Heart right ventricle (tissue), 16 donors: ENCODE results near the gene RASA1. TPM values are rescaled to one million over a fixed set of nuclear protein-coding genes. Genes with fewer than 3 reads are reported as not detected.

ENCODE experiments used
- ATAC-seq, 8 donors: fragments of 200-7000 bp; cut with Tn5 transposase; one replicate each; pipeline ENCODE4 v1.9.1; 2020; ENCODE audit warnings: mild to moderate bottlenecking in 8 of 8, moderate library complexity in 8 of 8, moderate number of reproducible peaks in 1 of 8
- DNase-seq, 2 donors: peaks; one replicate each; pipeline ENCODE4 v3.0.0-alpha.2; 2020
- H3K27ac ChIP-seq, 10 donors: fragments of 200-600 bp; sonication (generic) in 2 of 10; one replicate each; pipeline versions ENCODE4 v1.5.0 to v1.8.0; 2020 to 2022; ENCODE audit warnings: mild to moderate bottlenecking in 3 of 10
- H3K27me3 ChIP-seq, 7 donors: fragments of 200-600 bp; one replicate each; pipeline ENCODE4 v1.8.0; 2021 to 2022; ENCODE audit warnings: mild to moderate bottlenecking in 2 of 7
- H3K36me3 ChIP-seq, 9 donors: fragments of 200-600 bp; sonication (generic) in 1 of 9; one replicate each; pipeline versions ENCODE4 v1.5.0 to v1.8.0; 2020 to 2022; ENCODE audit warnings: mild to moderate bottlenecking in 2 of 9
- H3K4me1 ChIP-seq, 9 donors: fragments of 200-600 bp; sonication (generic) in 1 of 9; one replicate each; pipeline versions ENCODE4 v1.5.0 to v1.8.0; 2020 to 2022; ENCODE audit warnings: mild to moderate bottlenecking in 4 of 9
- H3K4me3 ChIP-seq, 10 donors: fragments of 200-600 bp; sonication (generic) in 2 of 10; one replicate each; pipeline versions ENCODE4 v1.5.0 to v1.8.0; 2020 to 2022; ENCODE audit warnings: mild to moderate bottlenecking in 7 of 10, moderate library complexity in 2 of 10
- H3K9me3 ChIP-seq, 11 donors: fragments of 200-600 bp in 10 of 11; sonication (generic) in 2 of 11; one replicate each; pipeline versions ENCODE4 v1.5.0 to v1.8.0; 2013 to 2022; ENCODE audit warnings: mild to moderate bottlenecking in 2 of 11, control low read depth in 1 of 11, moderate library complexity in 1 of 11
- WGBS, 2 donors: extraction: QIAGEN DNeasy Blood & Tissue Kit; methylation state at CpG; one replicate each; pipeline ENCODE4 v1.1.7; 2013; ENCODE audit warnings: inconsistent platforms in 1 of 2; 5-methylcytosine and 5-hydroxymethylcytosine counted together
- intact Hi-C, 10 donors: fragments of 100-400 bp; cut with DNase I; formaldehyde crosslinking; loops; one replicate each; pipeline versions ENCODE4 v1.11.1 to v1.14.2; 2022
- polyA plus RNA-seq, 2 donors: library from polyadenylated mRNA; stranded (reverse); fragments of 200-250 nt; gene quantifications; one replicate each; pipeline ENCODE4 v1.2.3, GENCODE V29; 2013
- total RNA-seq, 10 donors: library from RNA; stranded (reverse); fragmentation: NEBNext Ultra II Directional in 3 of 10; extraction: Animal tissue kit (Norgen Biotek cat#: 25700) in 3 of 10; gene quantifications; one replicate each; pipeline versions ENCODE4 v1.2.1 to v1.2.4, GENCODE V29; 2021 to 2023
- TF ChIP-seq, protein P1 (sequence below), 9 donors: fragments of 200-600 bp; sonication (generic) in 2 of 9; IDR thresholded peaks; one replicate each; pipeline versions ENCODE4 v1.5.0 to v1.8.0; 2021 to 2022; ENCODE audit warnings: antibody characterized with exemption in 9 of 9, mild to moderate bottlenecking in 5 of 9, moderate library complexity in 1 of 9
- donor health status: Arrhythmogenic right ventricular cardiomyopathy.
- donor health status: ischemic (EF 13 %, LVEDD 7.1; RV severe dilation, severe dysfunction).
- donor health status: healthy with polysubstance abuse.
- donor health status: DM: no; HTN: yes; CAD: no.
- donor health status: DM: no; HTN: no; CAD: no.
- donor health status: ischemic (EF 25% LVEDD 6.9; RV normal size, moderate dysfunction).
- donor health status: ischemic (EF 25% LVEDD 5.7; RV mildly dilated, moderate dysfunction).
- donor health status: healthy.
- donor health status: DM: yes; HTN: yes; CAD: no.
- donor health status: Ischemic cardiomyopathy.
- donor health status: ischemic (EF 35%, LVEDD 5.7; RV mildly dilated, moderate dysfunction).
- donor health status: nonischemic (EF 11% LVEDD 7.7; RV severe dilation, severe dysfunction).
- donor health status: DM: yes; HTN: yes; CAD: no.
- donor health status: PGD.
- donor health status: ischemic (EF 29% LVEDD 5.4; RV normal size, mild dysfunction).
- donor health status: nonischemic (EF 23%, LVEDD 6.1; RV moderate dilation, normal function).

Gene RASA1
- total and polyA plus RNA-seq, 12 donors = 6.5 to 21.0 (median 17.7) TPM

DNA sequence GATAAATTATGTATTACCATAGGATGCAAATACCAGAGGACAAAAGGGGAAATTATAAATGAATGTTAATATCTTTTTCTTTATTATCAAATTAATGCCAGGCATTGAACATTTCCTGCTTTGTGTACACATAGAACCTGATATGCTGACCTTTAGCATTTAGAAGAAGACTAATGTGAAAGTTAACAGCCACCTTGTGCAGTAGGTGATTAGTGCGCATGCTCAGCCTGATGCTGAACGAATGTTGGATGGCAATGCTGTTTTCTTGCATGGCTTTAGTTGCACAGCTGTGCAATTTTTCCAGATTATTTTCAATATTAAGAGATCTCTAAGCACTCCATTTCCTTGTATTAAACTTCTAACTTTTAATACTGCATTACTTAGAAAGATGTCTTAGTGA, 99.6 kb downstream of the RASA1 start:
- no peak for ATAC-seq
- no peaks in the 10 kb centered on the region for H3K9me3 ChIP-seq
- WGBS, 2 donors = 91 to 97% methylated on average over 2 of the region's 2 CpGs
- peaks cover 0 to 90% (median 17%) of the 10 kb centered on the region in 9 donors for H3K36me3 ChIP-seq
- TF ChIP-seq, protein P1, sequence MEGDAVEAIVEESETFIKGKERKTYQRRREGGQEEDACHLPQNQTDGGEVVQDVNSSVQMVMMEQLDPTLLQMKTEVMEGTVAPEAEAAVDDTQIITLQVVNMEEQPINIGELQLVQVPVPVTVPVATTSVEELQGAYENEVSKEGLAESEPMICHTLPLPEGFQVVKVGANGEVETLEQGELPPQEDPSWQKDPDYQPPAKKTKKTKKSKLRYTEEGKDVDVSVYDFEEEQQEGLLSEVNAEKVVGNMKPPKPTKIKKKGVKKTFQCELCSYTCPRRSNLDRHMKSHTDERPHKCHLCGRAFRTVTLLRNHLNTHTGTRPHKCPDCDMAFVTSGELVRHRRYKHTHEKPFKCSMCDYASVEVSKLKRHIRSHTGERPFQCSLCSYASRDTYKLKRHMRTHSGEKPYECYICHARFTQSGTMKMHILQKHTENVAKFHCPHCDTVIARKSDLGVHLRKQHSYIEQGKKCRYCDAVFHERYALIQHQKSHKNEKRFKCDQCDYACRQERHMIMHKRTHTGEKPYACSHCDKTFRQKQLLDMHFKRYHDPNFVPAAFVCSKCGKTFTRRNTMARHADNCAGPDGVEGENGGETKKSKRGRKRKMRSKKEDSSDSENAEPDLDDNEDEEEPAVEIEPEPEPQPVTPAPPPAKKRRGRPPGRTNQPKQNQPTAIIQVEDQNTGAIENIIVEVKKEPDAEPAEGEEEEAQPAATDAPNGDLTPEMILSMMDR (IDR thresholded peaks at IDR 0.05) = no peak
- no peak overlapping the region for H3K4me3 ChIP-seq
- no peak for DNase-seq
- H3K4me1 ChIP-seq = peaks cover 0 to 21% (median 10%) of the 10 kb centered on the region in 9 donors
- no peaks in the 10 kb centered on the region for H3K27me3 ChIP-seq
- no peak overlapping the region for H3K27ac ChIP-seq
- intact Hi-C loops = no loop called here

DNA sequence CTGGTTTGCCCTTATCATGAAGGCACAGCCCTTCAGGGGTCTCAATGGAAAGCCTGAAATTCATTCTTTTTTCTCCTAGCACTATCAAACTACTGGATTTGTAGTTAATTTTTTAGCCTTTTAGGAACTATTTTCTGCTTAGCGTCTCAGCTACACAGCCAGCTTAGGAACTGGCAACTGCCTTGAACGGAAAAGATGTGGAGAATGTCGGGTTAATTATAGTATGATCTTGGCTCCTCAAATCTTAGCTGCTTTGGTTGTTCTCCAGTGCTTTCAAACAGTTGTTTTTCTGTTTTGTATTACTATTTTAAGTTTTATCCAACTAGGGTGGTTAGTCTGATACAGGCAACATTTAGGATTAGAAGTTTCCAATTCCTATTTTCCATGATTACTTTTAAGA, 100.9 kb downstream of the RASA1 start:
- Histone ChIP-seq H3K27ac (peak overlapping the region in 4 of 10 donors; percentile 11 to 57 (median 33)), H3K4me1 (peaks cover 0 to 24% (median 10%) of the 10 kb centered on the region in 9 donors), H3K36me3 (peaks cover 0 to 90% (median 14%) of the 10 kb centered on the region in 9 donors), H3K4me3 (no peak overlapping the region), H3K9me3 (no peaks in the 10 kb centered on the region), H3K27me3 (no peaks in the 10 kb centered on the region)
- TF ChIP-seq, protein P1 (IDR thresholded peaks at IDR 0.05) = no peak
- ATAC-seq = peak in 6 of 8 donors; percentile 44 to 69 (median 60)
- WGBS, 2 donors = 33 to 58% methylated on average over 3 of the region's 3 CpGs
- DNase-seq = no peak
- intact Hi-C loops = no loop called here

DNA sequence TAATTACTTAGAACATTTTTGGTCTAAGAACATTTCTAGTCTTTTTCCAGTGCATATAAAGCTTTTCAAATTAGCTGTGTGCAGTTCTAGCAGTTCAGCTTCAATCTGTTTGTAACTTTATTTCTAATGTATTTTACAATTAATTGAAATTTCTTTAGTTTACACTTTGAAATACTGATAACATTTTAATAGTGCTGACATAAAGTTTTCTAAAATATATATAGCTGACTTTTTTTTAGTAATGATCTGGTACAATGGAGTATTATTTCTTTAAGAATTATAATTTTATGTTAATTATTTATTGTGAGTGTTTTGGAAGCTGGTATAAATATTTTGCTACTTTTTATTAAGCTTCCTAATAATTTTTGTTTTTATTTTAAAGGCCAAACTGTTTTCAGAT, 101.7 kb downstream of the RASA1 start:
- ATAC-seq (no peak), DNase-seq (no peak)
- Histone ChIP-seq H3K4me3 (no peak overlapping the region), H3K9me3 (no peaks in the 10 kb centered on the region), H3K27me3 (no peaks in the 10 kb centered on the region), H3K27ac (peak overlapping the region in 1 of 10 donors; percentile 57), H3K36me3 (peaks cover 0 to 90% (median 13%) of the 10 kb centered on the region in 9 donors), H3K4me1 (peaks cover 0 to 24% (median 10%) of the 10 kb centered on the region in 9 donors)
- intact Hi-C loops = no loop called here
- TF ChIP-seq, protein P1 (IDR thresholded peaks at IDR 0.05) = no peak

DNA sequence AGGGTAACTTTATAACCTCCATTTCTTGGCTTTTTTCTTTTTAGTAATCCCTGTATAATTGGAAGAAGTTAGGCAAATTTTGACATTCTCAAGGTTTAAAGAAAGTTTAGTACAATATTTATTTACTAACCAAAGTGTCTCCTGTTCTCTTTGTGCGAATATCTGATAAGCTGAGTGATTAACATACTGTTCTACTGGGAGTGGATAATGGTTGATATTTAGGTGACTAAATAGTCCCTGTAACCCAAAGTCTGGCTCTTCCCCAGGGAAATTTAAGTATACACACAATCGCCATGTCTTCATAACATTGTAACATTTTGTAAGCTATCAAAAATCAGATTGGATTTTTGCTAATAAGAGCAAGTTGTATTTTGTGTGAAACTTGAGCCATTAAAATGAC, 105.0 kb downstream of the RASA1 start:
- no peak overlapping the region for H3K4me3 ChIP-seq
- H3K36me3 ChIP-seq = peaks cover 0 to 93% (median 21%) of the 10 kb centered on the region in 9 donors
- TF ChIP-seq, protein P1 (IDR thresholded peaks at IDR 0.05) = no peak
- no peaks in the 10 kb centered on the region for H3K9me3 ChIP-seq
- peaks cover 0 to 24% (median 10%) of the 10 kb centered on the region in 9 donors for H3K4me1 ChIP-seq
- intact Hi-C loops = no loop called here
- no peaks in the 10 kb centered on the region for H3K27me3 ChIP-seq
- DNase-seq (no peak), ATAC-seq (peak in 1 of 8 donors; percentile 63)
- H3K27ac ChIP-seq = peak overlapping the region in 1 of 10 donors; percentile 16
- 73 to 76% methylated on average over 2 of the region's 2 CpGs for WGBS, 2 donors
